COLO668 (cell line): ENCODE results near the gene TIFAB.

ENCODE experiments used
- DNase-seq: peaks from one replicate; lab custom pipeline; 2025; ENCODE audit not compliant: unreplicated experiment; lab: John Stamatoyannopoulos, UW

Gene TIFAB

DNA sequence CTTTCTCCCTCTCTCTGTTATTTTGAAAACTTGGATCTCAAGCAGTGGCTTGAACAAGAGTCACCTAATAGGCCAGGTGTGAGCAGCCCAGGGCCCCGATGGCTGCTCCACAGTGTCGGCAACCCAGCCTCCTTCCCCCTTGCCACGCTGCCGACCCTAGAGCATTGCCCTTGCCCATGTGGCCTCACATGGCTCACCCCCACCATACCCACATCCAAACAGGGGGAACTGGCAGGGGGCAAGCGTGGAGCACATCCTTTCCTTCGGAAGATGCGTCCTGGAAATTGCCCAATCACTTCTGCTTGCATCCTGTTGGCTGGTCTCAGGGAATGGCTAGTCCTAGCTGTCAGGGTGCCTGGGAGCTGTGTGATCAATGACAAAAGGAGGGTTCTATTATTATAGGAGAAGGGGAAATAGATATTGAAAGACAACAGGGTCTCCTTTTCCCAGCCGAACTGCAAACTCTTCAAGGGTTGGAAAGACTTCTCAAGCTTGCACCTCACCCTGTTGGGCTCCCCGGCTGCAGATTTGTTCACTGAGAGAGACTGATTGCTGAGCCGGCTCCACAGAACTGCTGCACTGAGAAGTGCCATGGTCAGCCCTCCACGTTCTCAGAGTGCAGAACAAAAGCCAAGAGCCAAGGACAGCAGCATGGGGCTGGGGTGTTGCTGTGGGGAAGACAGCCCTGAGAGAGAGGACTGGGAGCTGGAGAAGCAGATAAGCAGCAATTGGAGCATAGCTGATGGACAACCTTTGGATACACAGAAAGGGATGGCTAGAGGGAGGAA is 8.3 kb upstream of the TIFAB start:
- DNase-seq: no peak

DNA sequence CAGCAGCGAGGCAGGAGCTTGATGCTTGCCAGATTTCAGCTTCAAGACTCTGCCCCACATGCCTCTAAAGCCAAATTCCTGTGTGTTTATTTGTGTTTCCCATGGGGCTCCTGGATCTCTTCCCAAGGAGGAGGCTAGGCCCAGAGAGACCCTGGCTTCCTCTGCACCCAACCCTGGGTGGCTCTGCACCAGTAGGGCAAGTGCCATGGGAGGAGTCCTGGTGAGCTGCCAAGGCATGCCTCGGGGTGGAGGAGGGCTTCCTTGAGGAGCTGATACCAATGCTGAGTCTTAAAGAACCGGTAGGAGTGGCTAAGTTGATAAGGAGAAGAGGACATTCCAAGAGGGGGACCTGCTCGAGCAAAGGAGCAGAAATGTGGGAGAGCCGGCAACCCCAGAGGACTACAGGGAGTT is 6.8 kb upstream of the TIFAB start:
- no peak for DNase-seq

DNA sequence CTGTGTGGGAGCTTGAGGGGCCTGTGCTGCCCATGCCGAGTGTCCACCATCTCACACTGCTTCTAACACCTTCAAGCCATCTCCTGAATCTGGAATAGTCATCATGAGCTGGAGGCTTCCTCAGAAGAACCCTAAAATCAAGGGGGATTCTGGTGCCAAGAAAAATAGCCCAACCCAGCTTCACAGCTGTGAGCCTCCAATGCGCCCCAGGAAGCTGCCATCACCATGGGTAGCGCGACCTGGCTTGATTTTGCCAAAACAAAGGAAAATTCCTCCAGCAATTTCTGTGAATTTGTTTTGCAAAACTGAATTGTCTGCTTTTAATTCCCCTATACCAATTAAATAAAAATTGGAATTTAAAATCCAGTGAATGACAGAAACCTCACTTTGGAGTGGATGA is 6.2 kb upstream of the TIFAB start:
- DNase-seq: no peak

DNA sequence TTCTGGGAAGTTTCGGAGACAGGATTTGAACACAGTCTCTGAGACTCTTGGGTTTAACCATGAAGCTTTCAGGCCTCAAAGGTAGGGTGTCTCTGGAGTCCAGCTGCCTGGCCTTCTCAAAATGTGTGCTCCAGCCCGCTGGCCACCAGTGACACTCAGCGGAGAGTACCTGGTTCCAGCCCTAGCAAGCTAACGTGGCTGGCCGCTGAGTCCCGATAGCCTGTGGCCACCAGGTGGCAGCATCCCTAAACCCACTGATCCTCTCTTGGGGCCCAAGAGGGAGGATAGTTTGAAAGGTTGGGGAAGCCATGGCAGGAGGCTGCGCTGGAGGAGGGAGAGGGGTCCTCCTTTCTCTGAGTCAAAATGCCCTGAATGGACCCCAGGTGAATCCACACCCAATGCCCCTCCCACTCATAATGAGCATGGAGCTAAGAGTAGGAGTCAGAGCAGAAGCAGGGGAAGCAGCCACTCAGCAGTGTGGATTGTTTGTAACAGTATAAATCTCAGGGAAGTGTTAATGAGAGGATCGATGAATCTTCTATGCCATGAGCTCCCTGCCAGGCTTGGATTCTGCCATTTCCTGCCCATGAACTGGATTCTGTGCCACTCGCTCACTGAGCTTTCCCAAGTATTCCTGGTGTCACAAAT is 5.4 kb upstream of the TIFAB start:
- DNase-seq: peak; percentile 55

DNA sequence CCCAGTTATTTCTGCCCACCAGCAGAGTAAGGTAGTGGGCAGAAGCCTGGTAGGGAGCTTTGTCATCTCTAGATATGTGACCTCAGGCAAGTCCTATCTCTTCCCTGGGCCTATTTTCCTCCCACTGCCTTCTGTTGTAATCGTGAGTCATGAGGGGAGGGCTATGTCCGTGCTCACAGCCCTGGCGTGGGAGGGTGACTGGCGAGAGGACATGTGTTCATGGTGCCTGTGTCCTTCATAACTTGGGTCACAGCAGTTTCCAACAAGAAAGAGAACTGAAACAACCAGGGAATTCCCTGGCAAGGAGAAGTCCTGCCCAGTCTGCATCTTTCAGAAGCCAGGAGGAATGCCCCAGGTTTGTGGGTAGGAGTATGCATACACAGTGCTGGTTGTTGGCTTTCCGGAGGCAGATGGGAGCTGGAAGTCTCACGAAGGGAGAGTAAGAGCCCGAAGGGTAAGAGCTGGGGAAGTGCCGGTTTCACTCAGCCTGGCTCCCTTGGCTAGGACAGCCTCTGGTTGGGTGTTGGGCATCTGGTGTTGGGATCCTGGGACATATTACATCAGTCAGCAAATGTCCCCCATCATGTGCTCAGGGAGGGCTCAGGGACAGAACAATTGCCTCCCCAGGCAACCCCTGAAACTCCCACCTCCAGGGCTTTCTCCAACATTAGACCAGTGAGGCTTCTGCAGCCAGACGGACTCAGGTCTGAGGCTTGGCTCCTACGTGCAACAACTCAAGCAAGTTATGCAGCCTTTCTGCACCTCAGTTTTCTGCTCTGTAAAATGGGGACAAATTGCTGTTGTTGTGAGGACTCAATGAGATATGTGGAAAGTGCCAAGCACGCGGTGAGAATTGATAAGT is 4.3 kb upstream of the TIFAB start:
- no peak for DNase-seq

DNA sequence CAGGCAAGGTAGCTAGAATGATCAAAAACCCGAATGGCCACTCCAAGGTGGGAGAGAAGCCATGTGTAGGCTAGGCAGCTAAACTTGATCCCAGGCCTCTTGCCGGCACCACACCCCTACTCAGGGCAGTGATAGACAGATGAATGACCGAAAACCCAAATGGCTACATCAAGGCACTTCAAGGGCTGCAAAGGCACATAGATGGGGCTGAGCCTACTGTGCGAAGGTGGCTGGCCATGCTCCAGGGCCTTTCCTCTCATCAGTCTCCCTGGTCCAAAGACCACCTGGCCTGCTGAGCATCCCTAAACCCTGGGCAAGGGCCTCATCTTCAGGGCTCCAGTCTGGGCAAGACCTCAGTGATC is 3.7 kb upstream of the TIFAB start:
- DNase-seq: no peak

DNA sequence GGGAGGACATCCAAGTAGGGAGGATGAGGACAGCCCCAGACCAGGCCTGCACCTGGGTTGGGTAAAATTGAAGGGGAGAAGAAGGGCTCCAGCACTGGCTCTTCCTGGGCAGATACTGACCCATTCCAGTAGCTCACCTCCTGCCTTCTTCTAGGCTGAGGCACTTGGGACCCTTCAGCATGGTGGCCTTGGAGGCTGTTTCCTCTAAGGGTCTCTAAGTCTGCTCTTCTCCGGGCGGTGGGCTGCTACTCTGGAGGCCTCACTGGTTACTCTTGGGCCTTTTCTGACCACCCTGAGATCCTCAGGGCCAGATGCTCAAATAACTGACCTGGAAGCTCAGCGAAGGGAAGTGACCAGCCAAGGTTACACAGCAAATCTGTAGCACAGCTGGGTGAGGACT is 2.8 kb upstream of the TIFAB start:
- DNase-seq: no peak

DNA sequence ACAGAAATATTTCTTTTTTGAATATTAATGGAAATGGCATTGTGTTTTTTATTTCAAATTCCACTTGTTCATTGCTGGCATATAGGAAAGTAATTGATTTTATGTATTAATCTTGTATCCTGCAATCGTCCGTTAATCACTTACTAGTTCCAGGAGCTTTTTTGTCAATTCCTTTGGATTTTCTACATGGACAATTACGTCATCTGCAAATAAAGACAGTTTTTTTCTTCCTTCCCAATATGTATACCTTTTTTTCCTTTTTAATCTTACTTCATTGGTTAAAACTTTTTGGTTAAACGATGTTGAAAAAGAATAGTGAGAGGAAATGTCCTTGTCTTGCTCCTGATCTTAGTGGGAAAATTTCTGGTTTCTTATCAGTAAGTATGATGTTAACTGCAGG is 1.5 kb upstream of the TIFAB start:
- no peak for DNase-seq

DNA sequence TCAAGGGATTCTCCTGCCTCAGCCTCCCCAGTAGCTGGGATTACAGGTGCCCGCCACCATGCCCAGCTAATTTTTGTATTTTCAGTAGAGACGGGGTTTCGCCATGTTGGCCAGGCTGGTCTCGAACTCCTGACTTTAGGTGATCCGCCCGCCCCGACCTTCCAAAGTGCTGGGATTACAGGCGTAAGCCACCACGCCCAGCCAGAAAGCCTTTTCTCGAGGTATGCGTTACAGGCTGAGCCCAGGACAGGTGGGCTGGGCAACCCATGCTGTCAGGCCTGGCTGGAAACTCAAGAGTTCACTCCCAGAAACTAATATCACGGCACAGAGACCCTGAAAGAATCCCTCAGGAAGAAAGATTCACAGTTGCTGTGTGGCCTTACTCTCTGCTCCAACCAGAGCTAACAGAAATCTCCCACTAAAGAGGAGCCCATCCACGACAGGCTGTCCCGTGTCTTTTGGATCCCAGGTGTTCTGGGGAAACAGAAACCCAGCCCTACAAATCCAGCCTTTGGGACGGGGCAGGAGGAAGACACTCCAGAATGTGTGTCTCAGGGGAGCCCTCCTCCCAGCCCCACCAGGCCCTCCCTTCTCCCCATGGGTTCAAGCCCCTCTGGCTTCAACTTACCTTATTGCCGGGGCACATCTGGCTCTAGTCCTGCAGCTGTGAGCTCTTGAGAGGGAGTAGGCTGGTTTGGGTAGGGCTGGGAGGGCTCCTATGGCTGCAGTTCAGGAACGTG is 400 bp downstream of the TIFAB start:
- DNase-seq: no peak

DNA sequence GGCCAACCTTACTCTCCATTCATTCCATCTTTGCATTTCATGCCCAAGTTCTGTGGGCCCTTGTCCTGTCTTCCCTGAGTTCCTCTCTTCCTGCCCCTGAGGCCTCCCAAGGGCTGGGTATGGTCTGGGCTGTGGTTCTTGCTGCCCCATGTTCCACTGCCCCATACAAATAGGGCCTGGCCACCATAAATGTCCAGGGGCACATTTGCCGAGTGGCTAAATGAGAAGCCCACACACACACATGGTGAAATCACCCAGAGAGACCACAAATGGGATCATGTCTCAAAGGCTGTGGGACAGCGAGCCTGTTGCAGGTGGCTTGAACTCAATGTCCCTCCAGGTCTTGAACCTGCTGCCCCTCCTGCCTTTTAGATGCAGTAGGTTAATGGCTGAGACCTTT is 1.2 kb downstream of the TIFAB start:
- no peak for DNase-seq

DNA sequence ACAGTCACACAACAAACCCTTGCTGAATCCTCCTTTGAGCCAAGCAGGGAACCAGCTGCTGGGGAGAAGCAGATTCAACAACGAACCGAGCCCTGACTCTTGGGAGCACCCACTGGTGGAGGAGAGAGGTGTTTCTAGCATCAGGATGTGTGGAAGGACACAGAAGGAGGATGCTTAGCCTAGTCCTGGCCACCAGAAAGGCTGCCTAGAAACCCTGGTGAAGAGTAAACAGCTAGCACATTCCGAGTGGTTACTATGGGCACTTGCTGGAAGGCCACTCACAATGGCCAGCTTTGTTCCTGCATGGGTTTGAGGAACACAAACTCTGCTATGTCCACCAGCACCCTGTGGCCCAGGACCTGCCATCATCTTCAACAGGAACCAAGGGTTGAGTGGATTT is 1.8 kb downstream of the TIFAB start:
- no peak for DNase-seq

DNA sequence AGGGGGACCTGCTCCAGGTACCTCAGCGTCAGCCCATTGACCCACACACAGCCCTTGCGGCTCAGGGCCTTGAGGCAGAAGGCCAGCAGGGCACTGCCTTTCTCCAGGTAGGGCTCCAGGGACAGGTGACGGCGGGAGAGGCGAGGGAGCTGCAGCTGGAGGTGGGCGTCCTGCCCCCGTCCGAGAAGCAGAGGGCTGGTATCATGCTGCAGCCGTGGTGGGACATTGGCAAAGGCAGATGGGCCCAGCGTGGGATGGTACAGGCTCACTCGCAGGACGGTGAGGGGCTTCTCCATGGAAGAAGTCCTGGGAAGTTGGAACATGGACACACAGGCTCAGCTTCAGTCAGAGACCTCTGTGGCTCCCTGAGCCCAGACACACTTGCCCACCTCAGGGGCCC is 2.5 kb downstream of the TIFAB start:
- no peak for DNase-seq

DNA sequence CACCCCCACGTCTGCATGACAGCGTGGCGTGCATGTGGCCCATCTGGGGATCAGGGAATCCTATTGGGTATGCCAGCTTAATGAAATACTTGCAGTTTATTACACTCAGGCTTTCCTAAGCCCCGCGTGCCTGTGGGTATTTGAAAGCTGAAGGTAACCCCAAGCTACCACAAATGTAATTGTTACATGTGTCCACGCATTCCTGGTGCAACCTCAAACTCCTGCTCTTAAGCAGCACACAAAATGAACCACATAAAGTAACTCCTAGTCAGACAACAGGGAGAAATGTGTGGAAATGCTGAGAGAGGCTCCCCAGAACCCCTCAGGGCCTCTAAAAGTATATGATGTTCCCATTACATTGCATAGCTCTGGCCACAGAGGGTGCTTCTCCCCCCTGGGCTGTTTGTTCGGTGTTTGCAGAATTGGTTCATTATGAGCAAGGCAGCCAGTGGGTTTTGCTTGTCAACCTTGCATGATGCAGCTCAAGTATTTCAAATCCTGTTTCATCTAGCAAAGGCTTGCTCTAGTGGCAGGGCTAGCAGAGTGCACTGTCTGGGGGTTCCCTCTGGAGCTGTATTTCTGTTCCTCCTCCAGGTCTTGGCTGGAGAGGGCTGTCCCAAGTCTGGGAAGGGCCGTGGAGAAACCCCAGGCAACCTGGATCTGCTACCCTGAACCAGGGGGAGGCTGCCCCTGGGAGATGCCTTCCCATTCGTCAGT is 3.2 kb downstream of the TIFAB start:
- DNase-seq: no peak

DNA sequence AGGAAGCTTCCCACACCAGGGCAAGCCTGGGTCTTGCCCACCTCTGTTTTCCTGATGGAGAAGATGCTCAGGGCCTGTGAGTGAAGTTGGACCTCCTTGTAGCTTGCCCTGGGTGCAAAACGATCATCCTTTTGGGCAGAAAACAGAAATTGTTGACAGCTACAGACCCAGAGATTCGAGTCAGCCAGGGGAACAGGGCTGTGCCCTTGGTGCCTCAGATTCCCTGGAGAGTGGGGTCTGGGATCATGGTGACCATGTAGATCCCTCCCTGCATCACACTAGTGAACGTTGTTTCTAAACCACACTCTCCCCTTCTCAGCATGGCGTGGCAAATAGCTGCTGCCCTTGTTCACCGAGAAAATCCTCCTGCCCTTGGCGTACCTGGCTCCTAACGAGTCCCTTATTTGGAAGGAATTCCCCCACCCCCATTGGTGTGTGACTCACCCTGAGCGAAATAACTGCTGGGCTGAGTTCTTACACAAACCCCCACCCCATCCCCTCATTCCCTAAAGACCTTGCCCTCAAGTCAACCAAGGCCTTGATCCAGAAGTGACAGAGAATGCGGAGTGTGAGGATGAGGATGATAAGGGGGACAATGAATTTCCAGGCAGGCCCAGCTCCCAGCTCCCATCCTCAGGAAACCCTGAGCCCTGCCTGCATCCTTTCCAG is 3.9 kb downstream of the TIFAB start:
- DNase-seq: no peak

DNA sequence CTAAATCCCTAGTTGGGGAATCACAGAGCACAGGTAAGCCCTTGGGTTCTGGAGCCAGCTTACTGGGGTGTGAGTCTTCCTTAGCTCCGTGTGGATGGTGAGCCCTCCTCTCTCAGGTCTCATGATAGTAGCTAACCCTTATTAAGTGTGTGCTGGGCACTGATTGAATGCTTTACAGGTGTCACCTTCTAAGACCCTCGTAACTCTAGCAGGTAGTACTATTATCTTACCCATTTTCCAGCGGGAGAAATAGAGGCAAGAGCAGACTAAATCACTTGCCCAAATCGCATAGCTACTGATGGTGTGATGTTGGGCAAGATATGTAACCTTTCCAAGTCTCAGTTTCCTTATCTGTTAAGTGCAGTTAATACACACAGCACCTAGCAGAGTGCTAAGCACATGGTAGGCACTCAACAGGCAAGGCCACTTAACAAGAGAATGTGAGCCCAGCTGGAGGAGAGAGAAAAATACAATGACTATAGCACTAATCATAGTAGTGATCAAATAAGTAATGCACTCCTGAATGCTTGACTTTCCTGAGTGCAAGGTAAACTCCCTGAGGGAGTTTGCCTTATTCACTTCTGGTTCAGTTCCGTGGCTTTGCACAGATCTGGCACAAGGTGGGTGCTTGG is 4.7 kb downstream of the TIFAB start, which contains the start of gene DCANP1:
DCANP1 (minus strand) TSS at position 51 of the 632 bp plus-strand sequence. CDS start 240 bp downstream, outside the sequence.
- DNase-seq: no peak

DNA sequence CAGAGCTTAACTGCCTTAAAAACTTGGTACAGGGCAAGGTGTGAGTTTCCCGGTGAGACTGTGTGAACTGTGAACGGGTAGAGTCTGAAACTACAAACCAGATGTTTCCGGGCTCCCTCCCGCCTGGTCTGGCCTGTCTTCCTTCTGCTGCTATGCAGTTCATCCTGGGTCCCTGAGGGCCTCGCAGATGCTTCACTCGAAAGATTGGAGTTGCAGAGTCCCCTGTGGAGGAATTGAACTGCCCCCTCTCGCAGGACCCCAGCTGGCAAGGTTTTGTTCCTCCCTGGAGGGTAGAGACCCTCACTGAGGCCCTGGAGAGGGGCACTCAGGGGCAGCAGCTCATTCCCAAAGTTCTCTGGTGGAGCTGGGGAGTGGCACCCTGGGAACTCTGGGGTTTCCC is 5.5 kb downstream of the TIFAB start:
- DNase-seq: no peak

DNA sequence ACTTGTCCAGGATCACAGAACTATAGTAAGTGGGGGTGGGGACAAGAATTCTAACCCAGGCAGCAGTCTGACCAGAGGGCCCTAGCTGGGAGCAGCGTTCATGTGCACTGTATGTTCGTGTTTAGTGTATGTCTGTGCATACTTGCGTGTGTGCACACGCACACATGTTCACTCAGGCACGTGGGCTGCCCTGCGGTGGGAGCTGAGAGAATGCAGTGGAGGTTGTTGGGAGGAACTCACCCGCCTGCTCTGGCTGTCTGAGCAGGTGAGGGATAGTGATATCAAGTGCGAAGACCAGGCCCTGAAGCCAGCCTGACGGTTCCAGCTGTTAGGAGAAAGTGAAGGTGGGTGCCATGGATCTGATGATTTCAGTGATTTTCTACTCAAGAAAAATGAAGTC is 5.9 kb downstream of the TIFAB start:
- no peak for DNase-seq

DNA sequence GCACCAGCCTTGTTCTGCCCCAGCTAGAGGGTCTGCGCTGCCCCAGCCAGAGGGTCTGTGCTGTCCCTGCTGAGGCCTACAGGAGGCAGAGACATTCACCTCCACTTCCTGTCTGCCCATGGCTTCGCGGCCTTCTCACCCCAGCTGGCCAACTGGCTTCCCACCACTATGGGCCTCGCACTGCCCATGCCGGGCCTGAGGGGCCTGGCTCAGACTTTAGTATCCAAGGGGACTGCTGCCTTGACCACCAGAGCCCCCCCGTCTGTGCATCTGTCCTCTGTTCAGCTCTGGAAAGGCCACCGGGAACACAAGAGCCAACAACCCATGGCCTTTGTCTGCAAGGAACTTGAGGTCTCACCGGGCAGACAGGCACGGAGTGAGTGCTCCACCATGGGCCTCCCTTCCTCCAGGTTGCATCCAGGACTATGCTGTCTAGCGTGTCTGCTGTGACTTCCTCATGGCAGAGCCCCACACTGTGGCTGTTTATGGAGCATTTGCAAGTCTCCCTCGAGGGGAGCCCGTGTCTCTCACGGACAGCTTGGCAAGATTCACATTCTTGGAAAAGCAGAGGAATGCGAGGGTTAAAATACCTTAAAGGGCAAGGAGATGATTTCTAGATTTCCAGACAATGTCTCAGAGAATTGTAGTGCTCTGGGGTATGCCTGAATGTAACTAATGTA is 6.7 kb downstream of the TIFAB start:
- no peak for DNase-seq

DNA sequence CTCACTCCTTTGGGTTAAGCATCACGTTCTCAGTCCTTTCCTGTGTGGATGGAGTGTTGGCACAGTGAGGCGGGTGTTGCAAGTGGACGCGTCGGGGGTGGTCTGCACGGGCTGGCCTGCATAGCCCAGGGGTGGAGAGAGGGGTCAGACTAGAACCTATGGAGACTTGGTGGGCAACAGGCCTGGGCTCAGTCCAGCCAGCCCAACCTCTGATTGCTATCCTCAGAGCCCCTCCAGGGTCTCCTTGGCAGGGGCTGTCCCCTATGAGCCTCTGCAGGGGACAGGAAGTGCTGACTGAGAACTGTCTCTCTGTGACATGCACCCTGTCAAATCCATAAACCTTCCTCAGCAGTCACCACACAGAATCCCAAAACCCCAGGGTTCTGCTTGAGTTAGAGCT is 7.3 kb downstream of the TIFAB start:
- DNase-seq: no peak
